Ovary (tissue), 3 donors: ENCODE data around the gene IKZF3.

Experiments used
- CTCF ChIP-seq, 3 donors: fragments of 450-650 bp in 2 of 3; fragments of 200-600 bp in 1 of 3; IDR thresholded peaks; one replicate each; pipeline versions ENCODE4 v1.5.1 to v1.8.0; 2016 to 2022; ENCODE audit warnings: antibody characterized with exemption in 3 of 3, mild to moderate bottlenecking in 1 of 3
- EP300 ChIP-seq: sonication (generic); formaldehyde crosslinking; IDR thresholded peaks from one replicate; pipeline ENCODE4 v1.6.1; 2017; ENCODE audit warnings: antibody characterized with exemption
- POLR2A ChIP-seq: fragments of 450-650 bp; IDR thresholded peaks from one replicate; pipeline ENCODE4 v1.6.1; 2017; ENCODE audit warnings: antibody characterized with exemption, mild to moderate bottlenecking, moderate library complexity
- donor health status: DM: no; HTN: no; CAD: no.

- TF ChIP-seq CTCF (IDR thresholded peaks at IDR 0.05) = no peak
- no peak for TF ChIP-seq POLR2A
- no peak for TF ChIP-seq EP300
Measured at GRCh38 chr17:39794249-39794970, 69.7 kb downstream of the IKZF3 start.
